ENCODE data around the gene CLRN3.

The CLRN3 gene

DNA sequence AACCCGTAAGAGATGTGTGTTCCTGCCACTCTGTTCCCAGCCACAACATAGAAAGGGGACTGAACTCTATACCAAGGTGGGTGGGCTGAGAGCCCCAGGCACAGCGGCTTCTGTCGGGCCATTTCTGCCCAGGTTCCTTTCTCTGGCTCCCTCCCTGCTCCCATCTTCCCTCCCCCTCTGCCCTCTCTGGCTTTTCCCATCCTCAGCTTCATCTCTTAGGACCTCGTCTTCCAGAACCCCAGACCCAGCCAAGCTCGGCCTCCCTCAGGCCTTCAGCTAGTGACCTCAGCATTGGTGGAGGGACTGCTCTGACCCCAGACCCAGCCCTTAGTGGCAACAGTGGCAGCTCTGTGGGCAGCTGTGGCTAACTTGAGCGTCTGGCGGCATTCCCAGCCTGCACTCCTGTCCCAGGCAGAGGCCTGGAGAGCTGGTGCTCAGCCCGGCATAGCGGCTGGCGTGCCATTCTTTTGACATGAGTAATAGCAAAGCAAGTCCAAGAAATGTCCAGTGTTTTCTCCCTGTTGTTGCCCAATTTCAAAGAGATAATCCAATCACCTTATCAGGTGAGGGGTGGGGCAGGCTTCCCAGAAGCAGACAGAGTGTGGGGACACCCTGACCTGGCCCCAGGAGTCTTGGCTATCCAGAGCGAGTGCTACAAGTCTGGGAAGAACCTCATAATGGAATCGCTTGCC lies 30.1 kb upstream of the CLRN3 start:
- ATAC-seq = peak; percentile 90
- TF ChIP-seq RARB (CRISPR knock-in tag; IDR thresholded peaks at IDR 0.05) (peak; percentile 26; the same call in 1 of the 2 replicates), ESRRG (CRISPR knock-in tag; IDR thresholded peaks at IDR 0.05) (peak; percentile 65; the same call in 1 of the 2 replicates), ZFP3 (CRISPR knock-in tag; IDR thresholded peaks at IDR 0.05) (peak; percentile 85), TCF4 (CRISPR knock-in tag; IDR thresholded peaks at IDR 0.05; ENCODE audit: borderline replicate concordance) (peak; percentile 73), PPARA (CRISPR knock-in tag; IDR thresholded peaks at IDR 0.05; ENCODE audit: borderline replicate concordance) (no peak), ZNF70 (CRISPR knock-in tag; IDR thresholded peaks at IDR 0.05) (no peak; the same call in 1 of the 2 replicates), ZC3H10 (CRISPR knock-in tag; IDR thresholded peaks at IDR 0.05) (no peak; the same call in 1 of the 2 replicates), ZNF565 (CRISPR knock-in tag; conservative IDR thresholded peaks at IDR 0.05; ENCODE audit: low read depth) (no peak), SNAI2 (CRISPR knock-in tag; IDR thresholded peaks at IDR 0.05) (peak; percentile 92), CSDC2 (CRISPR knock-in tag; IDR thresholded peaks at IDR 0.05) (peak; percentile 88; the same call in 1 of the 2 replicates), GLIS3 (CRISPR knock-in tag; IDR thresholded peaks at IDR 0.05) (peak; percentile 81), ARNTL (CRISPR knock-in tag; IDR thresholded peaks at IDR 0.05; ENCODE audit: borderline replicate concordance, low read depth) (no peak), OSR1 (CRISPR knock-in tag; IDR thresholded peaks at IDR 0.05) (no peak), ZFP30 (CRISPR knock-in tag; IDR thresholded peaks at IDR 0.05) (no peak), TOX (CRISPR knock-in tag; IDR thresholded peaks at IDR 0.05; ENCODE audit: borderline replicate concordance) (0 out of 2 replicates have a peak, but pooled peaks have one; percentile 29), ISL1 (CRISPR knock-in tag; IDR thresholded peaks at IDR 0.05) (peak; percentile 94), BACH2 (CRISPR knock-in tag; IDR thresholded peaks at IDR 0.05; ENCODE audit: borderline replicate concordance) (no peak), ZNF8 (CRISPR knock-in tag; IDR thresholded peaks at IDR 0.05) (peak; percentile 18; the same call in 1 of the 2 replicates)
- TF ChIP-seq, protein P1, sequence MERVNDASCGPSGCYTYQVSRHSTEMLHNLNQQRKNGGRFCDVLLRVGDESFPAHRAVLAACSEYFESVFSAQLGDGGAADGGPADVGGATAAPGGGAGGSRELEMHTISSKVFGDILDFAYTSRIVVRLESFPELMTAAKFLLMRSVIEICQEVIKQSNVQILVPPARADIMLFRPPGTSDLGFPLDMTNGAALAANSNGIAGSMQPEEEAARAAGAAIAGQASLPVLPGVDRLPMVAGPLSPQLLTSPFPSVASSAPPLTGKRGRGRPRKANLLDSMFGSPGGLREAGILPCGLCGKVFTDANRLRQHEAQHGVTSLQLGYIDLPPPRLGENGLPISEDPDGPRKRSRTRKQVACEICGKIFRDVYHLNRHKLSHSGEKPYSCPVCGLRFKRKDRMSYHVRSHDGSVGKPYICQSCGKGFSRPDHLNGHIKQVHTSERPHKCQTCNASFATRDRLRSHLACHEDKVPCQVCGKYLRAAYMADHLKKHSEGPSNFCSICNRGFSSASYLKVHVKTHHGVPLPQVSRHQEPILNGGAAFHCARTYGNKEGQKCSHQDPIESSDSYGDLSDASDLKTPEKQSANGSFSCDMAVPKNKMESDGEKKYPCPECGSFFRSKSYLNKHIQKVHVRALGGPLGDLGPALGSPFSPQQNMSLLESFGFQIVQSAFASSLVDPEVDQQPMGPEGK (CRISPR knock-in tag; IDR thresholded peaks at IDR 0.05; ENCODE audit: borderline replicate concordance) = peak; percentile 77; the same call in 1 of the 2 replicates
- TF ChIP-seq, protein P2, sequence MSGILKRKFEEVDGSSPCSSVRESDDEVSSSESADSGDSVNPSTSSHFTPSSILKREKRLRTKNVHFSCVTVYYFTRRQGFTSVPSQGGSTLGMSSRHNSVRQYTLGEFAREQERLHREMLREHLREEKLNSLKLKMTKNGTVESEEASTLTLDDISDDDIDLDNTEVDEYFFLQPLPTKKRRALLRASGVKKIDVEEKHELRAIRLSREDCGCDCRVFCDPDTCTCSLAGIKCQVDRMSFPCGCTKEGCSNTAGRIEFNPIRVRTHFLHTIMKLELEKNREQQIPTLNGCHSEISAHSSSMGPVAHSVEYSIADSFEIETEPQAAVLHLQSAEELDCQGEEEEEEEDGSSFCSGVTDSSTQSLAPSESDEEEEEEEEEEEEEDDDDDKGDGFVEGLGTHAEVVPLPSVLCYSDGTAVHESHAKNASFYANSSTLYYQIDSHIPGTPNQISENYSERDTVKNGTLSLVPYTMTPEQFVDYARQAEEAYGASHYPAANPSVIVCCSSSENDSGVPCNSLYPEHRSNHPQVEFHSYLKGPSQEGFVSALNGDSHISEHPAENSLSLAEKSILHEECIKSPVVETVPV (CRISPR knock-in tag; IDR thresholded peaks at IDR 0.05) = no peak
- TF ChIP-seq, protein P3, sequence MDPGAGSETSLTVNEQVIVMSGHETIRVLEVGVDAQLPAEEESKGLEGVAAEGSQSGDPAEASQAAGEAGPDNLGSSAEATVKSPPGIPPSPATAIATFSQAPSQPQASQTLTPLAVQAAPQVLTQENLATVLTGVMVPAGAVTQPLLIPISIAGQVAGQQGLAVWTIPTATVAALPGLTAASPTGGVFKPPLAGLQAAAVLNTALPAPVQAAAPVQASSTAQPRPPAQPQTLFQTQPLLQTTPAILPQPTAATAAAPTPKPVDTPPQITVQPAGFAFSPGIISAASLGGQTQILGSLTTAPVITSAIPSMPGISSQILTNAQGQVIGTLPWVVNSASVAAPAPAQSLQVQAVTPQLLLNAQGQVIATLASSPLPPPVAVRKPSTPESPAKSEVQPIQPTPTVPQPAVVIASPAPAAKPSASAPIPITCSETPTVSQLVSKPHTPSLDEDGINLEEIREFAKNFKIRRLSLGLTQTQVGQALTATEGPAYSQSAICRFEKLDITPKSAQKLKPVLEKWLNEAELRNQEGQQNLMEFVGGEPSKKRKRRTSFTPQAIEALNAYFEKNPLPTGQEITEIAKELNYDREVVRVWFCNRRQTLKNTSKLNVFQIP (CRISPR knock-in tag; IDR thresholded peaks at IDR 0.05; ENCODE audit: borderline replicate concordance, low read depth) = peak; percentile 21; the same call in 1 of the 2 replicates
- TF ChIP-seq, protein P4, sequence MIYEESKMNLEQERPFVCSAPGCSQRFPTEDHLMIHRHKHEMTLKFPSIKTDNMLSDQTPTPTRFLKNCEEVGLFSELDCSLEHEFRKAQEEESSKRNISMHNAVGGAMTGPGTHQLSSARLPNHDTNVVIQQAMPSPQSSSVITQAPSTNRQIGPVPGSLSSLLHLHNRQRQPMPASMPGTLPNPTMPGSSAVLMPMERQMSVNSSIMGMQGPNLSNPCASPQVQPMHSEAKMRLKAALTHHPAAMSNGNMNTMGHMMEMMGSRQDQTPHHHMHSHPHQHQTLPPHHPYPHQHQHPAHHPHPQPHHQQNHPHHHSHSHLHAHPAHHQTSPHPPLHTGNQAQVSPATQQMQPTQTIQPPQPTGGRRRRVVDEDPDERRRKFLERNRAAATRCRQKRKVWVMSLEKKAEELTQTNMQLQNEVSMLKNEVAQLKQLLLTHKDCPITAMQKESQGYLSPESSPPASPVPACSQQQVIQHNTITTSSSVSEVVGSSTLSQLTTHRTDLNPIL (CRISPR knock-in tag; IDR thresholded peaks at IDR 0.05; ENCODE audit: low read depth) = peak; percentile 95
- TF ChIP-seq, protein P5, sequence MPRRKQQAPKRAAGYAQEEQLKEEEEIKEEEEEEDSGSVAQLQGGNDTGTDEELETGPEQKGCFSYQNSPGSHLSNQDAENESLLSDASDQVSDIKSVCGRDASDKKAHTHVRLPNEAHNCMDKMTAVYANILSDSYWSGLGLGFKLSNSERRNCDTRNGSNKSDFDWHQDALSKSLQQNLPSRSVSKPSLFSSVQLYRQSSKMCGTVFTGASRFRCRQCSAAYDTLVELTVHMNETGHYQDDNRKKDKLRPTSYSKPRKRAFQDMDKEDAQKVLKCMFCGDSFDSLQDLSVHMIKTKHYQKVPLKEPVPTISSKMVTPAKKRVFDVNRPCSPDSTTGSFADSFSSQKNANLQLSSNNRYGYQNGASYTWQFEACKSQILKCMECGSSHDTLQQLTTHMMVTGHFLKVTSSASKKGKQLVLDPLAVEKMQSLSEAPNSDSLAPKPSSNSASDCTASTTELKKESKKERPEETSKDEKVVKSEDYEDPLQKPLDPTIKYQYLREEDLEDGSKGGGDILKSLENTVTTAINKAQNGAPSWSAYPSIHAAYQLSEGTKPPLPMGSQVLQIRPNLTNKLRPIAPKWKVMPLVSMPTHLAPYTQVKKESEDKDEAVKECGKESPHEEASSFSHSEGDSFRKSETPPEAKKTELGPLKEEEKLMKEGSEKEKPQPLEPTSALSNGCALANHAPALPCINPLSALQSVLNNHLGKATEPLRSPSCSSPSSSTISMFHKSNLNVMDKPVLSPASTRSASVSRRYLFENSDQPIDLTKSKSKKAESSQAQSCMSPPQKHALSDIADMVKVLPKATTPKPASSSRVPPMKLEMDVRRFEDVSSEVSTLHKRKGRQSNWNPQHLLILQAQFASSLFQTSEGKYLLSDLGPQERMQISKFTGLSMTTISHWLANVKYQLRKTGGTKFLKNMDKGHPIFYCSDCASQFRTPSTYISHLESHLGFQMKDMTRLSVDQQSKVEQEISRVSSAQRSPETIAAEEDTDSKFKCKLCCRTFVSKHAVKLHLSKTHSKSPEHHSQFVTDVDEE (CRISPR knock-in tag; IDR thresholded peaks at IDR 0.05) = peak; percentile 94

- TF ChIP-seq GLIS3 (CRISPR knock-in tag; IDR thresholded peaks at IDR 0.05) = no peak
- no peak for TF ChIP-seq ZNF70 (CRISPR knock-in tag; IDR thresholded peaks at IDR 0.05)
- no peak for TF ChIP-seq ZNF565 (CRISPR knock-in tag; conservative IDR thresholded peaks at IDR 0.05; ENCODE audit: low read depth)
- no peak for TF ChIP-seq RARB (CRISPR knock-in tag; IDR thresholded peaks at IDR 0.05)
- TF ChIP-seq TCF4 (CRISPR knock-in tag; IDR thresholded peaks at IDR 0.05; ENCODE audit: borderline replicate concordance) = no peak
- TF ChIP-seq OSR1 (CRISPR knock-in tag; IDR thresholded peaks at IDR 0.05) = no peak
- TF ChIP-seq PPARA (CRISPR knock-in tag; IDR thresholded peaks at IDR 0.05; ENCODE audit: borderline replicate concordance) = no peak
- TF ChIP-seq TOX (CRISPR knock-in tag; IDR thresholded peaks at IDR 0.05; ENCODE audit: borderline replicate concordance) = no peak
These were observed 29.5 kb upstream of the CLRN3 start for GRCh38 chr10:127922206-127922605.

More at GRCh38 chr10:127922206-127922605, 29.5 kb upstream of the CLRN3 start:
- no peak for ATAC-seq
